CD14-positive monocyte (primary cell): ENCODE measurements around the gene CHN1. TPM values are rescaled to one million over a fixed set of nuclear protein-coding genes. Genes with fewer than 3 reads are reported as not detected.

Experiments used
- DNase-seq, 3 donors: peaks; one replicate each; pipeline ENCODE4 v3.0.0-alpha.2; 2011 to 2022
- H2AFZ ChIP-seq: 2 replicates; pipeline ENCODE4 v1.6.0; 2012; ENCODE audit warnings: mild to moderate bottlenecking, low read depth, low read length, inconsistent platforms; ENCODE audit not compliant: insufficient read depth, poor library complexity, severe bottlenecking
- H3K27ac ChIP-seq, 2 donors: 1 replicate in 1 of 2; 2 replicates in 1 of 2; pipeline ENCODE4 v1.5.1; 2012 to 2013; ENCODE audit warnings: low read length in 2 of 2, control low read depth in 1 of 2, inconsistent platforms in 1 of 2, low read depth in 1 of 2, mild to moderate bottlenecking in 1 of 2
- H3K27me3 ChIP-seq, 2 donors: one replicate each; pipeline versions ENCODE4 v1.6.0 to v1.6.1; 2011 to 2013; ENCODE audit warnings: low read length in 2 of 2; ENCODE audit not compliant: control insufficient read depth in 2 of 2, insufficient read depth in 2 of 2
- H3K36me3 ChIP-seq, 2 donors: replicated peaks in 1 of 2; 1 replicate in 1 of 2; 2 replicates in 1 of 2; pipeline versions ENCODE4 v1.5.1 to v1.6.1; 2012 to 2013; ENCODE audit warnings: low read length in 2 of 2, control low read depth in 1 of 2, inconsistent platforms in 1 of 2, mild to moderate bottlenecking in 1 of 2; ENCODE audit not compliant: insufficient read depth in 2 of 2, control insufficient read depth in 1 of 2
- H3K4me1 ChIP-seq, 2 donors: 1 replicate in 1 of 2; 2 replicates in 1 of 2; pipeline versions ENCODE4 v1.5.1 to v1.6.1; 2012 to 2013; ENCODE audit warnings: low read length in 2 of 2, control low read depth in 1 of 2, inconsistent platforms in 1 of 2, mild to moderate bottlenecking in 1 of 2, moderate library complexity in 1 of 2; ENCODE audit not compliant: insufficient read depth in 2 of 2, control insufficient read depth in 1 of 2
- H3K4me2 ChIP-seq: replicated peaks from 2 replicates; pipeline ENCODE3; 2012; ENCODE audit warnings: low read length, moderate library complexity, mild to moderate bottlenecking; ENCODE audit not compliant: poor library complexity, severe bottlenecking; ENCODE audit errors: extremely low read depth
- H3K4me3 ChIP-seq, 3 experiments: fragments of 200-600 bp in 1 of 3; sonication (generic) in 1 of 3; replicated peaks in 1 of 3; 1 replicate in 2 of 3; 2 replicates in 1 of 3; pipeline ENCODE4 v1.5.1; 2011 to 2013; ENCODE audit warnings: low read length in 3 of 3, mild to moderate bottlenecking in 3 of 3, control low read depth in 2 of 3, low read depth in 2 of 3, inconsistent platforms in 1 of 3, moderate library complexity in 1 of 3
- H3K79me2 ChIP-seq: 2 replicates; pipeline ENCODE4 v1.6.0; 2012; ENCODE audit warnings: mild to moderate bottlenecking, control low read depth, inconsistent platforms, low read length, moderate library complexity; ENCODE audit not compliant: insufficient read depth
- H3K9ac ChIP-seq: 2 replicates; pipeline ENCODE4 v1.6.0; 2017; ENCODE audit warnings: low read length, mild to moderate bottlenecking; ENCODE audit not compliant: insufficient read depth, poor library complexity, severe bottlenecking
- H3K9me3 ChIP-seq, 2 donors: replicated peaks in 1 of 2; 1 replicate in 1 of 2; 2 replicates in 1 of 2; pipeline versions ENCODE4 v1.5.1 to v1.6.1; 2012 to 2013; ENCODE audit warnings: low read length in 2 of 2, control low read depth in 1 of 2; ENCODE audit not compliant: control insufficient read depth in 1 of 2, insufficient read depth in 1 of 2
- H4K20me1 ChIP-seq: 2 replicates; pipeline ENCODE4 v1.6.0; 2012; ENCODE audit warnings: mild to moderate bottlenecking, low read length, control low read depth, moderate library complexity; ENCODE audit not compliant: insufficient read depth
- H3K27ac Mint-ChIP-seq, 7 donors: one replicate each; pipeline ENCODE4 v1.8.0; 2020; ENCODE audit warnings: mild to moderate bottlenecking in 7 of 7, mixed read lengths in 7 of 7, moderate library complexity in 6 of 7, inconsistent platforms in 2 of 7
- H3K27me3 Mint-ChIP-seq, 3 donors: one replicate each; pipeline ENCODE4 v1.8.0; 2021 to 2022; ENCODE audit warnings: low read depth in 3 of 3, mild to moderate bottlenecking in 3 of 3, mixed read lengths in 3 of 3, moderate library complexity in 3 of 3, inconsistent platforms in 1 of 3
- H3K36me3 Mint-ChIP-seq, 2 donors: one replicate each; pipeline ENCODE4 v1.8.0; 2020; ENCODE audit warnings: mixed read lengths in 2 of 2, inconsistent platforms in 1 of 2, mild to moderate bottlenecking in 1 of 2
- H3K4me1 Mint-ChIP-seq: one replicate; pipeline ENCODE4 v1.8.0; 2020; ENCODE audit warnings: mild to moderate bottlenecking, mixed read lengths
- H3K4me3 Mint-ChIP-seq, 2 donors: one replicate each; pipeline ENCODE4 v1.8.0; 2020; ENCODE audit warnings: mild to moderate bottlenecking in 2 of 2, mixed read lengths in 2 of 2, moderate library complexity in 1 of 2
- H3K9me3 Mint-ChIP-seq, 7 donors: one replicate each; pipeline ENCODE4 v1.8.0; 2020 to 2022; ENCODE audit warnings: mixed read lengths in 7 of 7, mild to moderate bottlenecking in 6 of 7, moderate library complexity in 6 of 7, inconsistent platforms in 2 of 7
- WGBS: methylation state at CpG from one replicate; pipeline ENCODE4 v1.1.5; 2013; ENCODE audit warnings: missing lambda C conversion rate; ENCODE audit not compliant: insufficient coverage; 5-methylcytosine and 5-hydroxymethylcytosine counted together
- intact Hi-C, 2 donors: fragments of 100-400 bp; cut with micrococcal nuclease; formaldehyde crosslinking; loops; one replicate each; pipeline versions ENCODE4 v1.15.0 to v1.15.1; 2023
- polyA plus RNA-seq, 3 donors: library from polyadenylated mRNA; depleted of rRNA in 1 of 3; unstranded in 2 of 3; stranded (reverse) in 1 of 3; fragments of 300-500 nt in 2 of 3; fragments of >200 nt in 1 of 3; fragmentation: Illumina TruSeq in 2 of 3; gene quantifications; 1 replicate in 2 of 3; 2 replicates in 1 of 3; pipeline ENCODE4 v1.2.3, GENCODE V29; 2012 to 2021
- TF ChIP-seq, protein P1 (sequence below): fragments of 200-600 bp; IDR thresholded peaks from one replicate; pipeline ENCODE4 v1.8.0; 2022; ENCODE audit warnings: antibody characterized with exemption, mild to moderate bottlenecking

The CHN1 gene
- polyA plus RNA-seq, 3 donors = 0.36 TPM; not detected in 2

DNA sequence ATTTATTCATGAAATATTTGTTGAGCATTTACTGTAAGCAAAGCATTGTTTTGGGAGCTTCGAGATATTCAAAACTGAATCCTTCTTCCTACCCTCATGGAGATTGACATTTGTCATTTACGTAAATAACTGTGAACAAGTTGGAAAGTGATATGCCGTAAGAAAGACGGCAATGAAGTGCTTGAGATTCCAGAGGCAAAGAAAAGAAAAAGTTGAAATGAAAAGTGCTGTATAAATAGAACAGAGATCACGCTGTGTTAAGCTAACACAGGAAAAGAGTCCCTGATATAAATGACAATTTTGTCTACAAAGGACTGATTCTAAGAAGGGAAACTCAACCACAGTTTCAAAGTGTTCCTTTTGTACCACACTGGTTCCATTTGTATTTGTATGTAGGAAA lies 242.7 kb downstream of the CHN1 start:
- Histone ChIP-seq H3K4me3 (no peak overlapping the region), H3K4me2 (no peak overlapping the region), H3K79me2 (no peaks in the 10 kb centered on the region), H3K4me1 (no peaks in the 10 kb centered on the region), H2AFZ (no peak overlapping the region), H3K9ac (no peak overlapping the region), H3K27ac (no peak overlapping the region), H3K9me3 (no peaks in the 10 kb centered on the region), H3K27me3 (peaks cover 6 to 21% of the 10 kb centered on the region in 2 donors), H3K36me3 (no peaks in the 10 kb centered on the region), H4K20me1 (no peaks in the 10 kb centered on the region)
- 90% methylated on average over 2 of the region's 5 CpGs for WGBS
- Mint-ChIP-seq H3K4me3 (no peak overlapping the region), H3K36me3 (no peaks in the 10 kb centered on the region), H3K27me3 (peaks cover 18 to 53% (median 22%) of the 10 kb centered on the region in 3 donors), H3K4me1 (peaks cover 2% of the 10 kb centered on the region), H3K27ac (no peak overlapping the region), H3K9me3 (peaks cover 0 to 1% (median 0%) of the 10 kb centered on the region in 7 donors)
- no peak for DNase-seq
- intact Hi-C loops = no loop called here
- TF ChIP-seq, protein P1, sequence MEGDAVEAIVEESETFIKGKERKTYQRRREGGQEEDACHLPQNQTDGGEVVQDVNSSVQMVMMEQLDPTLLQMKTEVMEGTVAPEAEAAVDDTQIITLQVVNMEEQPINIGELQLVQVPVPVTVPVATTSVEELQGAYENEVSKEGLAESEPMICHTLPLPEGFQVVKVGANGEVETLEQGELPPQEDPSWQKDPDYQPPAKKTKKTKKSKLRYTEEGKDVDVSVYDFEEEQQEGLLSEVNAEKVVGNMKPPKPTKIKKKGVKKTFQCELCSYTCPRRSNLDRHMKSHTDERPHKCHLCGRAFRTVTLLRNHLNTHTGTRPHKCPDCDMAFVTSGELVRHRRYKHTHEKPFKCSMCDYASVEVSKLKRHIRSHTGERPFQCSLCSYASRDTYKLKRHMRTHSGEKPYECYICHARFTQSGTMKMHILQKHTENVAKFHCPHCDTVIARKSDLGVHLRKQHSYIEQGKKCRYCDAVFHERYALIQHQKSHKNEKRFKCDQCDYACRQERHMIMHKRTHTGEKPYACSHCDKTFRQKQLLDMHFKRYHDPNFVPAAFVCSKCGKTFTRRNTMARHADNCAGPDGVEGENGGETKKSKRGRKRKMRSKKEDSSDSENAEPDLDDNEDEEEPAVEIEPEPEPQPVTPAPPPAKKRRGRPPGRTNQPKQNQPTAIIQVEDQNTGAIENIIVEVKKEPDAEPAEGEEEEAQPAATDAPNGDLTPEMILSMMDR = no peak

DNA sequence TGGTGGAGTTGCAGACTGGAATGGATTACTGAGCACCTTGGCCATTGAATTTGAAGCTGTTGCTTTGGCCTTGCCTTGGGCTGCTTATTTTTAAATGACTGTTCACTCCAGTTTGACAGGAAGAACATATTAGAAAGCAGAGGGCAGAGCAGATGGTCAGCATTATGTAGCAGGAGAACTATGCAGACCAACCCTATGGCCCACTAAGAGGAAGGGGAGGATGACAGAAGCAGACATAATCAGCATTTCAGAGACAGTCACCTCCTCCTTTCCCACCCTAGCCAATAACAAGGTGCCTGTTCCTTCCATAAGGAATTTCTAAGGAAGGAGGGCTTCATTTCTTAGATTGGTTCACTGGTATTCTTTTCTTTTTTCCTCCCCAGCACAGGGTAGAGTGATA lies 243.3 kb downstream of the CHN1 start:
- DNase-seq = no peak
- Histone ChIP-seq H3K27ac (no peak overlapping the region), H3K4me1 (no peaks in the 10 kb centered on the region), H3K79me2 (no peaks in the 10 kb centered on the region), H3K27me3 (peaks cover 6 to 21% of the 10 kb centered on the region in 2 donors), H2AFZ (no peak overlapping the region), H3K4me2 (no peak overlapping the region), H3K36me3 (no peaks in the 10 kb centered on the region), H3K9me3 (no peaks in the 10 kb centered on the region), H3K4me3 (no peak overlapping the region), H3K9ac (no peak overlapping the region), H4K20me1 (no peaks in the 10 kb centered on the region)
- H3K36me3 Mint-ChIP-seq = no peaks in the 10 kb centered on the region
- H3K9me3 Mint-ChIP-seq = peaks cover 0 to 1% (median 0%) of the 10 kb centered on the region in 7 donors
- intact Hi-C loops = no loop called here
- H3K4me3 Mint-ChIP-seq = no peak overlapping the region
- TF ChIP-seq, protein P1 = no peak
- H3K27ac Mint-ChIP-seq = peak overlapping the region in 1 of 7 donors; percentile 23
- H3K27me3 Mint-ChIP-seq = peaks cover 16 to 49% (median 24%) of the 10 kb centered on the region in 3 donors
- H3K4me1 Mint-ChIP-seq = peaks cover 2% of the 10 kb centered on the region
